Liver (tissue), 9 donors: Measurements from ENCODE around the gene MIB1. TPM values are rescaled to one million over a fixed set of nuclear protein-coding genes. Genes with fewer than 3 reads are reported as not detected.

Experiments
- DNase-seq: peaks from one replicate; pipeline ENCODE4 v3.0.0-alpha.2; 2017; ENCODE audit warnings: low spot score
- H3K27ac ChIP-seq, 2 donors: one replicate each; pipeline ENCODE4 v1.7.0; 2013; ENCODE audit warnings: inconsistent platforms in 2 of 2, low read length in 2 of 2, control low read depth in 1 of 2, low read depth in 1 of 2, mild to moderate bottlenecking in 1 of 2
- H3K27me3 ChIP-seq, 4 donors: one replicate each; pipeline versions ENCODE4 v1.6.1 to v1.7.0; 2013; ENCODE audit warnings: low read length in 3 of 4, inconsistent platforms in 1 of 4, mild to moderate bottlenecking in 1 of 4, moderate library complexity in 1 of 4; ENCODE audit not compliant: control insufficient read depth in 4 of 4, insufficient read depth in 4 of 4
- H3K36me3 ChIP-seq, 4 donors: one replicate each; pipeline versions ENCODE4 v1.6.1 to v1.7.0; 2013; ENCODE audit warnings: low read length in 3 of 4, mild to moderate bottlenecking in 3 of 4, low read depth in 1 of 4, moderate library complexity in 1 of 4; ENCODE audit not compliant: control insufficient read depth in 4 of 4, insufficient read depth in 3 of 4
- H3K4me1 ChIP-seq, 4 donors: one replicate each; pipeline versions ENCODE4 v1.6.1 to v1.7.0; 2013; ENCODE audit warnings: low read length in 3 of 4, mild to moderate bottlenecking in 3 of 4, moderate library complexity in 1 of 4; ENCODE audit not compliant: control insufficient read depth in 4 of 4, insufficient read depth in 4 of 4
- H3K4me3 ChIP-seq, 3 donors: one replicate each; pipeline versions ENCODE4 v1.6.1 to v1.7.0; 2013; ENCODE audit warnings: low read length in 3 of 3, control low read depth in 1 of 3, low read depth in 1 of 3, mild to moderate bottlenecking in 1 of 3
- H3K9ac ChIP-seq, 2 donors: one replicate each; pipeline ENCODE4 v1.7.0; 2013; ENCODE audit warnings: low read length in 2 of 2, mild to moderate bottlenecking in 2 of 2, moderate library complexity in 2 of 2, control low read depth in 1 of 2, low read depth in 1 of 2
- H3K9me3 ChIP-seq, 4 donors: one replicate each; pipeline versions ENCODE4 v1.6.1 to v1.7.0; 2013; ENCODE audit warnings: low read length in 3 of 4; ENCODE audit not compliant: control insufficient read depth in 4 of 4
- EGR1 ChIP-seq, 2 donors: IDR thresholded peaks; 2 replicates each; pipeline ENCODE4 v1.6.1; 2016 to 2018; ENCODE audit warnings: antibody characterized with exemption in 2 of 2, low read depth in 2 of 2
- FOXA1 ChIP-seq: IDR thresholded peaks from 2 replicates; pipeline ENCODE4 v1.6.1; 2016; ENCODE audit warnings: antibody characterized with exemption
- FOXA2 ChIP-seq: IDR thresholded peaks from 2 replicates; pipeline ENCODE4 v1.6.1; 2016; ENCODE audit warnings: antibody characterized with exemption
- GABPA ChIP-seq, 2 donors: IDR thresholded peaks in 1 of 2; conservative IDR thresholded peaks in 1 of 2; 2 replicates each; pipeline ENCODE4 v1.6.1; 2016; ENCODE audit warnings: antibody characterized with exemption in 2 of 2, mild to moderate bottlenecking in 1 of 2, moderate library complexity in 1 of 2
- HNF4A ChIP-seq, 2 donors: conservative IDR thresholded peaks; 2 replicates each; pipeline ENCODE4 v1.6.1; 2016; ENCODE audit warnings: antibody characterized with exemption in 2 of 2, mild to moderate bottlenecking in 2 of 2
- HNF4G ChIP-seq: IDR thresholded peaks from 2 replicates; pipeline ENCODE4 v1.6.1; 2016; ENCODE audit warnings: antibody characterized with exemption
- JUND ChIP-seq, 2 donors: IDR thresholded peaks; 2 replicates each; pipeline ENCODE4 v1.6.1; 2016; ENCODE audit warnings: antibody characterized with exemption in 2 of 2
- NR2F2 ChIP-seq: IDR thresholded peaks from 2 replicates; pipeline ENCODE4 v1.6.1; 2016; ENCODE audit warnings: antibody characterized with exemption
- RAD21 ChIP-seq, 2 donors: IDR thresholded peaks; 2 replicates each; pipeline ENCODE4 v1.6.1; 2016; ENCODE audit warnings: antibody characterized with exemption in 2 of 2, mild to moderate bottlenecking in 2 of 2
- RXRA ChIP-seq, 2 donors: IDR thresholded peaks; 2 replicates each; pipeline ENCODE4 v1.6.1; 2017 to 2018; ENCODE audit warnings: antibody characterized with exemption in 2 of 2, mild to moderate bottlenecking in 1 of 2
- SP1 ChIP-seq: IDR thresholded peaks from 2 replicates; pipeline ENCODE4 v1.6.1; 2018; ENCODE audit warnings: antibody characterized with exemption, mild to moderate bottlenecking
- TAF1 ChIP-seq: conservative IDR thresholded peaks from 2 replicates; pipeline ENCODE4 v1.6.1; 2016; ENCODE audit warnings: antibody characterized with exemption, mild to moderate bottlenecking
- YY1 ChIP-seq: IDR thresholded peaks from 2 replicates; pipeline ENCODE4 v1.6.1; 2016; ENCODE audit warnings: antibody characterized with exemption, mild to moderate bottlenecking
- WGBS: extraction: QIAGEN DNeasy Blood & Tissue Kit; methylation state at CpG from one replicate; pipeline ENCODE4 v1.1.7; 2013; 5-methylcytosine and 5-hydroxymethylcytosine counted together
- polyA plus RNA-seq, 2 donors: library from polyadenylated mRNA; stranded (reverse) in 1 of 2; unstranded in 1 of 2; fragments of 200-250 nt in 1 of 2; fragments of >200 nt in 1 of 2; fragmentation: Nextera tagmentation in 1 of 2; extraction: Ambion mirVana in 1 of 2; gene quantifications; one replicate each; pipeline versions ENCODE4 v1.2.1 to v1.2.3, GENCODE V29; 2013 to 2015
- total RNA-seq, 2 donors: library from RNA; depleted of rRNA; stranded (reverse); fragments of >200 nt; gene quantifications; one replicate each; pipeline ENCODE4 v1.2.3, GENCODE V29; 2014
- TF ChIP-seq, protein P1 (sequence below): IDR thresholded peaks from 2 replicates; pipeline ENCODE4 v1.6.1; 2016; ENCODE audit warnings: antibody characterized with exemption
- TF ChIP-seq, protein P2 (sequence below): fragments of 150-350 bp; IDR thresholded peaks from 2 replicates; pipeline ENCODE4 v1.5.1; 2017; ENCODE audit warnings: improper control_type of control experiment, low read depth, low read length; ENCODE audit not compliant: missing input control
- TF ChIP-seq, protein P3 (sequence below): IDR thresholded peaks from 2 replicates; pipeline ENCODE4 v1.6.1; 2016; ENCODE audit warnings: antibody characterized with exemption
- TF ChIP-seq, protein P4 (sequence below): IDR thresholded peaks from 2 replicates; pipeline ENCODE4 v1.6.1; 2016; ENCODE audit warnings: antibody characterized with exemption, mild to moderate bottlenecking
- donor health status: healthy.
- donor health status: healthy.
- donor health status: healthy.
- donor health status: healthy.
- donor health status: healthy.

MIB1 gene
- total and polyA plus RNA-seq, 4 donors, result 2.7 to 29.6 (median 14.9) TPM

DNA sequence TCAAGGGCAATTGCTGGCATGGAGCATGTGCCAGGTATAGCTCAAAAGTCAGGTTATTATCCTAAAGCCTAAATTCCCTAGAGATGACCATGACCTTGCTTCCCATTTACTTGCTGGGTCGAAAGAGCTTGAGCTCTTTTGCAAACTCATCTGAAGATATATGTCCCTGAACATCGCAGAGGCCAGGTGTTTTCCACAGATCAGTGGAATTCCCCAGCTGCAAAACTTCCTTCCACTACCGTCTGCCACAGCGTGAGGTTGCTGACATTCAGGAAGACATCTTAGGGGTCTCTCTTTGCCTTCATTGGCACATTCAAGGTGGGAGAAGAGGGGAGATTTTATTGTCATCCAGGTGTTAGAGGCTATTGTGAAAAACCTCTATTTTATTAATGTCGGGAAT is 171.0 kb downstream of the MIB1 start:
- 53% methylated on average over 5 of the region's 5 CpGs for WGBS
- TF ChIP-seq RXRA (IDR thresholded peaks at IDR 0.05) (no peak), FOXA1 (no peak), SP1 (no peak), YY1 (no peak), NR2F2 (no peak), EGR1 (IDR thresholded peaks at IDR 0.05; ENCODE audit: low read depth in 2 of 2) (no peak), FOXA2 (no peak), RAD21 (IDR thresholded peaks at IDR 0.05) (no peak), HNF4A (conservative IDR thresholded peaks at IDR 0.05) (no peak), TAF1 (no peak), GABPA (IDR thresholded peaks at IDR 0.05 in 1 of 2, conservative IDR thresholded peaks at IDR 0.05 in 1 of 2) (no peak), JUND (IDR thresholded peaks at IDR 0.05) (no peak), HNF4G (no peak)
- TF ChIP-seq, protein P1, sequence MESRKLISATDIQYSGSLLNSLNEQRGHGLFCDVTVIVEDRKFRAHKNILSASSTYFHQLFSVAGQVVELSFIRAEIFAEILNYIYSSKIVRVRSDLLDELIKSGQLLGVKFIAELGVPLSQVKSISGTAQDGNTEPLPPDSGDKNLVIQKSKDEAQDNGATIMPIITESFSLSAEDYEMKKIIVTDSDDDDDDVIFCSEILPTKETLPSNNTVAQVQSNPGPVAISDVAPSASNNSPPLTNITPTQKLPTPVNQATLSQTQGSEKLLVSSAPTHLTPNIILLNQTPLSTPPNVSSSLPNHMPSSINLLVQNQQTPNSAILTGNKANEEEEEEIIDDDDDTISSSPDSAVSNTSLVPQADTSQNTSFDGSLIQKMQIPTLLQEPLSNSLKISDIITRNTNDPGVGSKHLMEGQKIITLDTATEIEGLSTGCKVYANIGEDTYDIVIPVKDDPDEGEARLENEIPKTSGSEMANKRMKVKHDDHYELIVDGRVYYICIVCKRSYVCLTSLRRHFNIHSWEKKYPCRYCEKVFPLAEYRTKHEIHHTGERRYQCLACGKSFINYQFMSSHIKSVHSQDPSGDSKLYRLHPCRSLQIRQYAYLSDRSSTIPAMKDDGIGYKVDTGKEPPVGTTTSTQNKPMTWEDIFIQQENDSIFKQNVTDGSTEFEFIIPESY, result no peak
- TF ChIP-seq, protein P2, sequence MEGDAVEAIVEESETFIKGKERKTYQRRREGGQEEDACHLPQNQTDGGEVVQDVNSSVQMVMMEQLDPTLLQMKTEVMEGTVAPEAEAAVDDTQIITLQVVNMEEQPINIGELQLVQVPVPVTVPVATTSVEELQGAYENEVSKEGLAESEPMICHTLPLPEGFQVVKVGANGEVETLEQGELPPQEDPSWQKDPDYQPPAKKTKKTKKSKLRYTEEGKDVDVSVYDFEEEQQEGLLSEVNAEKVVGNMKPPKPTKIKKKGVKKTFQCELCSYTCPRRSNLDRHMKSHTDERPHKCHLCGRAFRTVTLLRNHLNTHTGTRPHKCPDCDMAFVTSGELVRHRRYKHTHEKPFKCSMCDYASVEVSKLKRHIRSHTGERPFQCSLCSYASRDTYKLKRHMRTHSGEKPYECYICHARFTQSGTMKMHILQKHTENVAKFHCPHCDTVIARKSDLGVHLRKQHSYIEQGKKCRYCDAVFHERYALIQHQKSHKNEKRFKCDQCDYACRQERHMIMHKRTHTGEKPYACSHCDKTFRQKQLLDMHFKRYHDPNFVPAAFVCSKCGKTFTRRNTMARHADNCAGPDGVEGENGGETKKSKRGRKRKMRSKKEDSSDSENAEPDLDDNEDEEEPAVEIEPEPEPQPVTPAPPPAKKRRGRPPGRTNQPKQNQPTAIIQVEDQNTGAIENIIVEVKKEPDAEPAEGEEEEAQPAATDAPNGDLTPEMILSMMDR, result no peak
- TF ChIP-seq, protein P3, sequence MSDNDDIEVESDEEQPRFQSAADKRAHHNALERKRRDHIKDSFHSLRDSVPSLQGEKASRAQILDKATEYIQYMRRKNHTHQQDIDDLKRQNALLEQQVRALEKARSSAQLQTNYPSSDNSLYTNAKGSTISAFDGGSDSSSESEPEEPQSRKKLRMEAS, result no peak
- TF ChIP-seq, protein P4, sequence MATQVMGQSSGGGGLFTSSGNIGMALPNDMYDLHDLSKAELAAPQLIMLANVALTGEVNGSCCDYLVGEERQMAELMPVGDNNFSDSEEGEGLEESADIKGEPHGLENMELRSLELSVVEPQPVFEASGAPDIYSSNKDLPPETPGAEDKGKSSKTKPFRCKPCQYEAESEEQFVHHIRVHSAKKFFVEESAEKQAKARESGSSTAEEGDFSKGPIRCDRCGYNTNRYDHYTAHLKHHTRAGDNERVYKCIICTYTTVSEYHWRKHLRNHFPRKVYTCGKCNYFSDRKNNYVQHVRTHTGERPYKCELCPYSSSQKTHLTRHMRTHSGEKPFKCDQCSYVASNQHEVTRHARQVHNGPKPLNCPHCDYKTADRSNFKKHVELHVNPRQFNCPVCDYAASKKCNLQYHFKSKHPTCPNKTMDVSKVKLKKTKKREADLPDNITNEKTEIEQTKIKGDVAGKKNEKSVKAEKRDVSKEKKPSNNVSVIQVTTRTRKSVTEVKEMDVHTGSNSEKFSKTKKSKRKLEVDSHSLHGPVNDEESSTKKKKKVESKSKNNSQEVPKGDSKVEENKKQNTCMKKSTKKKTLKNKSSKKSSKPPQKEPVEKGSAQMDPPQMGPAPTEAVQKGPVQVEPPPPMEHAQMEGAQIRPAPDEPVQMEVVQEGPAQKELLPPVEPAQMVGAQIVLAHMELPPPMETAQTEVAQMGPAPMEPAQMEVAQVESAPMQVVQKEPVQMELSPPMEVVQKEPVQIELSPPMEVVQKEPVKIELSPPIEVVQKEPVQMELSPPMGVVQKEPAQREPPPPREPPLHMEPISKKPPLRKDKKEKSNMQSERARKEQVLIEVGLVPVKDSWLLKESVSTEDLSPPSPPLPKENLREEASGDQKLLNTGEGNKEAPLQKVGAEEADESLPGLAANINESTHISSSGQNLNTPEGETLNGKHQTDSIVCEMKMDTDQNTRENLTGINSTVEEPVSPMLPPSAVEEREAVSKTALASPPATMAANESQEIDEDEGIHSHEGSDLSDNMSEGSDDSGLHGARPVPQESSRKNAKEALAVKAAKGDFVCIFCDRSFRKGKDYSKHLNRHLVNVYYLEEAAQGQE, result no peak

More for the DNA sequence above, 171.0 kb downstream of the MIB1 start:
- H3K4me1 ChIP-seq, result no peaks in the 10 kb centered on the region
- H3K4me3 ChIP-seq, result no peak overlapping the region
- DNase-seq, result no peak
- H3K9ac ChIP-seq, result no peak overlapping the region
- no peaks in the 10 kb centered on the region for H3K27me3 ChIP-seq
- H3K9me3 ChIP-seq, result no peaks in the 10 kb centered on the region
- no peak overlapping the region for H3K27ac ChIP-seq
- H3K36me3 ChIP-seq, result no peaks in the 10 kb centered on the region
